D721Med (cell line): ENCODE measurements around the gene CFAP61.

Experiments used
- DNase-seq: peaks from one replicate; pipeline ENCODE4 v3.0.0; 2011; ENCODE audit warnings: low spot score; ENCODE audit not compliant: insufficient read length
- FAIRE-seq: peaks from 2 replicates; lab custom pipeline; 2011; peaks lifted over from hg19 to GRCh38; lab: Jason Lieb, UNC
- CTCF ChIP-seq: IDR thresholded peaks from 2 replicates; pipeline ENCODE4 v1.5.1; 2012; ENCODE audit warnings: mild to moderate bottlenecking, control low read depth; ENCODE audit not compliant: insufficient read depth; ENCODE audit errors: missing control alignments

The CFAP61 gene

GRCh38 chr20:20031790-20032189, 20.5 kb upstream of the CFAP61 start:
- DNase-seq (no peak), FAIRE-seq (no peak)
- TF ChIP-seq CTCF, result no peak

GRCh38 chr20:20034486-20034885, 17.8 kb upstream of the CFAP61 start:
- FAIRE-seq, result no peak

DNA sequence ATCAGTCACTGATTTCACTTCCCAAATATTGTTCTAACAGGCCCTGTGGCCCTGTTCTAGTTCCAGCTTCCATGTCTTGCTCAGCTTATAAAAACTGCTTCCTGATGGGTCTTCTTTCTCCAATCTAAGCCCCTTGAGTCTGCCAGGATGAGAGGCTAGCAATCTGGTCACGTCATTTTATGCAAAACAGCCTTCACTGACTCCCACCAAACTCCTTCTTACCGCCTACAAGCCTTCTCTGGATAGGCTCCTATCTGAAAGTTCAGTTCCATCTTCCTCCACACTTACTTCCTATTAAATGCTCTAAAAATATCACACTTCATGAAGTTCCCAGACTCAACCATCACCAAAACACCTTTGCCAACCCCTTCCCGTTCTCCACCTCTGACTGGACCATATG, 15.6 kb upstream of the CFAP61 start:
- DNase-seq, result no peak
- no peak for FAIRE-seq
- no peak for TF ChIP-seq CTCF

More at GRCh38 chr20:20034486-20034885, 17.8 kb upstream of the CFAP61 start:
- TF ChIP-seq CTCF, result no peak
- DNase-seq, result no peak

GRCh38 chr20:20037960-20038359, 14.4 kb upstream of the CFAP61 start:
- no peak for TF ChIP-seq CTCF
- FAIRE-seq (no peak), DNase-seq (no peak)

DNA sequence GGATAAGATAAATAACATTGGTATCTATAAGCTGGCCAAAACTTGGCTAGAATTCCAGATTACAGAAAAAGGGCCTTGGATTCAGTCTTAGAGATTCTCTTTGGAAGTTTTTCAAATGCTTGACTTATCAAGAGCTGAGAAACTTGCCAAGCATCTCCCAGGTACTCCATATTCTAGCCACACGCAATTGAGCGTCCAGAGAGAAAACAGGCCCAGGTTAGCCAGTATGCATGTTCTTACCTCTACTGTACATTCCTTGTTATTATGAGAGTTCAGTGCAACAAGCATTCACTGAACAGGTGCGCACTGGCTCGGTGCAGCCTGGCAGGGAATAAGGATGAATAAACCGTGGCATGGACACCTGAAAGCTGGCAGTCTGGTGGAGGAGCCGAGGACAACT, 13.7 kb upstream of the CFAP61 start:
- DNase-seq (no peak), FAIRE-seq (no peak)
- no peak for TF ChIP-seq CTCF

DNA sequence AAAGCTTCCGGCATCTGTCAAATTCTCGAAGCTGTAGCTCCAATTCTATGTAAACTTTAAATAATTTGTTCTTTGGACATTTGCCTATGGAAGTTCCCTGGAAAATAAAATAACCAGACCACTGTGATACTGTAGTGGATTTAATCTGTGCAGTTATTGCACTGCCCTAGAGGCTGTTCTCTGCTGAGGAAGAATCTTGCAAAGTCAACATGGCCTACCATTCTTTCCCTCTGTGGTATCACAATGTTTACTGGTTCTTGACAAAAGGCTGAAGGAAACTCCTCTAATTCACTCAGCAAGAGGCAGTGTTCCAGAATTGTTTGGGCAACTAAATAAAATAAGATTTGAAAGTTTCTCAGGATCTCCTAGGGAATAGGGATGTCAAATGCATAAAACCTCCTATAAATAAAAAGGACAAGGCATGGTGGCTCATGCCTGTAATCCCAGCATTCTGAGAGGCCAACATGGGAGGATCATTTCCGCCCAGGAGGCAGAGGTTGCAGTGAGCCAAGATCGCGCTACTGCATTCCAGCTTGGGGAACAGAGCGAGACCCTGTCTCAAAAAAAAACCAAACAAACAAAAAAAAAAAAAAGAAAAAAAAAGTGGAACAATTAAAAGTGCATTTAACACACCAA, 12.5 kb upstream of the CFAP61 start:
- TF ChIP-seq CTCF, result no peak
- no peak for DNase-seq
- FAIRE-seq, result no peak

- FAIRE-seq, result no peak
- no peak for TF ChIP-seq CTCF
- DNase-seq, result no peak
Measured at GRCh38 chr20:20051767-20052073, 612 bp upstream of the CFAP61 start.
